ENCODE data around the gene FREM3. TPM values are rescaled to one million over a fixed set of nuclear protein-coding genes. Genes with fewer than 3 reads are reported as not detected.

FREM3 gene
- total RNA-seq, 1 experiment from 2014 or later: not detected

GRCh38 chr4:143633833-143634232 lies 66.6 kb downstream of the FREM3 start:
- no peak for DNase-seq (ENCODE audit: unreplicated experiment)
- intact Hi-C loops (cut with micrococcal nuclease): no loop called here
- H3K27me3 Mint-ChIP-seq (ENCODE audit: insufficient read depth, unreplicated experiment): peaks cover 88% of the 10 kb centered on the region
- ChIA-PET CTCF (no interaction called here), POLR2A (no interaction called here)
- no TSS peak for BruUV-seq (replicated peaks)
- TF ChIP-seq CTCF (IDR thresholded peaks at IDR 0.05; ENCODE audit: unreplicated experiment): no peak
- H3K4me3 Mint-ChIP-seq (ENCODE audit: unreplicated experiment): no peak overlapping the region
- no peaks in the 10 kb centered on the region for H3K4me1 Mint-ChIP-seq (ENCODE audit: insufficient read depth, unreplicated experiment)
- H3K9me3 Mint-ChIP-seq (ENCODE audit: unreplicated experiment): no peaks in the 10 kb centered on the region
- H3K27ac Mint-ChIP-seq (ENCODE audit: low read depth, unreplicated experiment): no peak overlapping the region
- no peaks in the 10 kb centered on the region for H3K36me3 Mint-ChIP-seq (ENCODE audit: insufficient read depth, unreplicated experiment)

GRCh38 chr4:143626134-143626911 lies 74.2 kb downstream of the FREM3 start:
- no peak overlapping the region for H3K27ac Mint-ChIP-seq (ENCODE audit: low read depth, unreplicated experiment)

GRCh38 chr4:143625632-143626031 lies 74.8 kb downstream of the FREM3 start:
- POLR2A ChIA-PET: no interaction called here
- peaks cover 90% of the 10 kb centered on the region for H3K27me3 Mint-ChIP-seq (ENCODE audit: insufficient read depth, unreplicated experiment)
- no peak for DNase-seq (ENCODE audit: unreplicated experiment)
- H3K4me3 Mint-ChIP-seq (ENCODE audit: unreplicated experiment): no peak overlapping the region
- BruUV-seq (replicated peaks): no TSS peak
- no peak overlapping the region for H3K27ac Mint-ChIP-seq (ENCODE audit: low read depth, unreplicated experiment)
- CTCF ChIA-PET: interaction anchor here (1.5 kb wide), 1 partner anchor 11 kb away, joined by 3 read pairs; no protein-coding TSS in a partner anchor
- intact Hi-C loops (cut with micrococcal nuclease): no loop called here
- H3K9me3 Mint-ChIP-seq (ENCODE audit: unreplicated experiment): no peaks in the 10 kb centered on the region
- no peaks in the 10 kb centered on the region for H3K36me3 Mint-ChIP-seq (ENCODE audit: insufficient read depth, unreplicated experiment)
- no peaks in the 10 kb centered on the region for H3K4me1 Mint-ChIP-seq (ENCODE audit: insufficient read depth, unreplicated experiment)
- no peak for TF ChIP-seq CTCF (IDR thresholded peaks at IDR 0.05; ENCODE audit: unreplicated experiment)

More at GRCh38 chr4:143626134-143626911, 74.2 kb downstream of the FREM3 start:
- no peak for TF ChIP-seq CTCF (IDR thresholded peaks at IDR 0.05; ENCODE audit: unreplicated experiment)
- no peak overlapping the region for H3K4me3 Mint-ChIP-seq (ENCODE audit: unreplicated experiment)
- H3K9me3 Mint-ChIP-seq (ENCODE audit: unreplicated experiment): no peaks in the 10 kb centered on the region
- H3K27me3 Mint-ChIP-seq (ENCODE audit: insufficient read depth, unreplicated experiment): peaks cover 90% of the 10 kb centered on the region
- CTCF ChIA-PET: interaction anchor here (1.5 kb wide), 1 partner anchor 11 kb away, joined by 3 read pairs; no protein-coding TSS in a partner anchor
- intact Hi-C loops (cut with micrococcal nuclease): no loop called here
- no peak for DNase-seq (ENCODE audit: unreplicated experiment)
- H3K36me3 Mint-ChIP-seq (ENCODE audit: insufficient read depth, unreplicated experiment): no peaks in the 10 kb centered on the region
- no peaks in the 10 kb centered on the region for H3K4me1 Mint-ChIP-seq (ENCODE audit: insufficient read depth, unreplicated experiment)
- BruUV-seq (replicated peaks): no TSS peak
- POLR2A ChIA-PET: no interaction called here

DNA sequence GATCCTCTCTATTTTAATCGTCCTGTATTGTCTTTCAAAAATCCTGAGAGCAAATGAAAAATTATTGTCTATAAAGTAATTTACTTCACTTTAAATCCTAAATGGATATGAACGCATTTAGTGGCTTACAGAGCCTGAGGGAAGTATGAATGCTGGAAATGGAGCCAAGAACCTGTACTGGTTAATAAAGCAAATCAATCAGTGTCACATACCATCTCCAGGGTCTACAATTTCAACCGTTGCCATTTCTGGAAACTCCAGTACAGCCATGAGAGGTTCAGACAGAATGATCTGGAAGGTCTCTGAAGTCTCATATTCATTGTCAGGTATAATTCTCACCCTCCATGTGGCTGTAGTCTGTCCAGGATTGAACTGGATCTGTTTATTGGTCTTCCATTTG lies 76.6 kb downstream of the FREM3 start:
- TF ChIP-seq CTCF (IDR thresholded peaks at IDR 0.05; ENCODE audit: unreplicated experiment): no peak
- no peaks in the 10 kb centered on the region for H3K36me3 Mint-ChIP-seq (ENCODE audit: insufficient read depth, unreplicated experiment)
- ChIA-PET CTCF (no interaction called here), POLR2A (no interaction called here)
- H3K27ac Mint-ChIP-seq (ENCODE audit: low read depth, unreplicated experiment): no peak overlapping the region
- H3K9me3 Mint-ChIP-seq (ENCODE audit: unreplicated experiment): no peaks in the 10 kb centered on the region
- intact Hi-C loops (cut with micrococcal nuclease): no loop called here
- DNase-seq (ENCODE audit: unreplicated experiment): no peak
- no TSS peak for BruUV-seq (replicated peaks)
- no peaks in the 10 kb centered on the region for H3K4me1 Mint-ChIP-seq (ENCODE audit: insufficient read depth, unreplicated experiment)
- H3K27me3 Mint-ChIP-seq (ENCODE audit: insufficient read depth, unreplicated experiment): peaks cover 94% of the 10 kb centered on the region
- H3K4me3 Mint-ChIP-seq (ENCODE audit: unreplicated experiment): no peak overlapping the region
